GM23338 (cell line): Measurements from ENCODE around the gene ULK4.

Experiments used
- CREB1 ChIP-seq: fragments of 250-450 bp; sonication (Bioruptor Pico); IDR thresholded peaks from 2 replicates; pipeline ENCODE4 v1.5.0; 2020; ENCODE audit warnings: low read depth, mild to moderate bottlenecking, moderate library complexity
- ETS1 ChIP-seq: IDR thresholded peaks from 2 replicates; pipeline ENCODE4 v1.6.1; 2016; ENCODE audit warnings: antibody characterized with exemption
- EZH2 ChIP-seq: fragments of 200-600 bp; sonication (generic); IDR thresholded peaks from one replicate; pipeline ENCODE4 v1.8.0; 2017; ENCODE audit warnings: antibody characterized with exemption, mild to moderate bottlenecking, low read depth; ENCODE audit not compliant: unreplicated experiment
- EZH2phosphoT487 ChIP-seq: fragments of 200-600 bp; sonication (generic); IDR thresholded peaks from one replicate; pipeline ENCODE4 v1.8.1; 2018; ENCODE audit warnings: antibody characterized with exemption; ENCODE audit not compliant: unreplicated experiment
- JUNB ChIP-seq: IDR thresholded peaks from one replicate; pipeline ENCODE4 v1.6.1; 2016; ENCODE audit warnings: antibody characterized with exemption; ENCODE audit not compliant: unreplicated experiment
- NANOG ChIP-seq: IDR thresholded peaks from 2 replicates; pipeline ENCODE4 v1.6.1; 2016; ENCODE audit warnings: antibody characterized with exemption, borderline replicate concordance
- POLR2AphosphoS5 ChIP-seq: IDR thresholded peaks from 2 replicates; pipeline ENCODE4 v1.6.1; 2016; ENCODE audit warnings: antibody characterized with exemption, low read depth
- REST ChIP-seq: IDR thresholded peaks from one replicate; pipeline ENCODE4 v1.6.1; 2018; ENCODE audit warnings: antibody characterized with exemption; ENCODE audit not compliant: unreplicated experiment
- STAT1 ChIP-seq: IDR thresholded peaks from one replicate; pipeline ENCODE4 v1.6.1; 2016; ENCODE audit warnings: antibody characterized with exemption; ENCODE audit not compliant: unreplicated experiment
- ZNF114 ChIP-seq: fragments of 250-450 bp; sonication (Bioruptor Pico); IDR thresholded peaks from 2 replicates; pipeline ENCODE4 v1.5.0; 2020; ENCODE audit warnings: mild to moderate bottlenecking, moderate library complexity
- ZNF331 ChIP-seq: fragments of 250-450 bp; sonication (Bioruptor Pico); IDR thresholded peaks from 2 replicates; pipeline ENCODE4 v1.5.0; 2020; ENCODE audit warnings: low read depth, mild to moderate bottlenecking, moderate library complexity
- ZNF462 ChIP-seq: fragments of 250-450 bp; sonication (Bioruptor Pico); IDR thresholded peaks from 2 replicates; pipeline ENCODE4 v1.5.0; 2020; ENCODE audit warnings: mild to moderate bottlenecking, moderate library complexity
- TF ChIP-seq, protein P1 (sequence below), 2 experiments: fragments of 200-600 bp in 1 of 2; sonication (generic) in 1 of 2; conservative IDR thresholded peaks; 2 replicates each; pipeline versions ENCODE4 v1.5.1 to v1.6.1; 2016 to 2017; ENCODE audit warnings: antibody characterized with exemption in 2 of 2, low read depth in 2 of 2, mild to moderate bottlenecking in 2 of 2, moderate library complexity in 1 of 2

DNA sequence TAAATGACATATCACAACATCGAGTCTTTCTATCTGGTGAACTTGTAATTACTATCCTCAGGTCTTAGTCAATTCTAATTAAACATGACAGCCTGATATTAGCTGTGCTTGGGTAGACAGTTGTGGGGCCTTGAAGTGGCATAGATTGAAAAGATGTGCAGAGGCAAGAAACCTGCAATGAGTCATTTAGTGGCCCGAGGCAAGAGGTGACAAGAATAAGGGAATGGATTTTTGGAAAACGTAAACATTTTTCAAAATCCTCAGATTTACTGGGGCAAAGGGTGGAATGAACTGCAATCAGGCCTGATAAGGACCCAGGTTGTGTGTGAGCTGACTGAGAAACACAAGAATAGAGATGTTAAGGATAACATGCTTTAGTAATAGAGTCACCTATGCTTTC lies 29.5 kb upstream of the ULK4 start:
- TF ChIP-seq, protein P1, sequence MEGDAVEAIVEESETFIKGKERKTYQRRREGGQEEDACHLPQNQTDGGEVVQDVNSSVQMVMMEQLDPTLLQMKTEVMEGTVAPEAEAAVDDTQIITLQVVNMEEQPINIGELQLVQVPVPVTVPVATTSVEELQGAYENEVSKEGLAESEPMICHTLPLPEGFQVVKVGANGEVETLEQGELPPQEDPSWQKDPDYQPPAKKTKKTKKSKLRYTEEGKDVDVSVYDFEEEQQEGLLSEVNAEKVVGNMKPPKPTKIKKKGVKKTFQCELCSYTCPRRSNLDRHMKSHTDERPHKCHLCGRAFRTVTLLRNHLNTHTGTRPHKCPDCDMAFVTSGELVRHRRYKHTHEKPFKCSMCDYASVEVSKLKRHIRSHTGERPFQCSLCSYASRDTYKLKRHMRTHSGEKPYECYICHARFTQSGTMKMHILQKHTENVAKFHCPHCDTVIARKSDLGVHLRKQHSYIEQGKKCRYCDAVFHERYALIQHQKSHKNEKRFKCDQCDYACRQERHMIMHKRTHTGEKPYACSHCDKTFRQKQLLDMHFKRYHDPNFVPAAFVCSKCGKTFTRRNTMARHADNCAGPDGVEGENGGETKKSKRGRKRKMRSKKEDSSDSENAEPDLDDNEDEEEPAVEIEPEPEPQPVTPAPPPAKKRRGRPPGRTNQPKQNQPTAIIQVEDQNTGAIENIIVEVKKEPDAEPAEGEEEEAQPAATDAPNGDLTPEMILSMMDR (conservative IDR thresholded peaks at IDR 0.05; ENCODE audit: low read depth in 2 of 2) = no peak
- TF ChIP-seq POLR2AphosphoS5 = no peak
- no peak for TF ChIP-seq EZH2
- no peak for TF ChIP-seq REST
- TF ChIP-seq EZH2phosphoT487 = no peak
- no peak for TF ChIP-seq ZNF462 (CRISPR knock-in tag)
- no peak for TF ChIP-seq CREB1
- no peak for TF ChIP-seq NANOG
- no peak for TF ChIP-seq ZNF331
- no peak for TF ChIP-seq JUNB
- TF ChIP-seq STAT1 = no peak
- TF ChIP-seq ETS1 = no peak
- no peak for TF ChIP-seq ZNF114
